ENCODE data around the gene UIMC1. TPM values are rescaled to one million over a fixed set of nuclear protein-coding genes. Genes with fewer than 3 reads are reported as not detected.
"Not testable (repeated sequence)": the region's sequence is repeated elsewhere in the genome, so short reads cannot be mapped to it uniquely, and the experiment has no call there.

Gene UIMC1
- total RNA-seq, 2 experiments from 2014 or later = 53.4 to 54.6 TPM

DNA sequence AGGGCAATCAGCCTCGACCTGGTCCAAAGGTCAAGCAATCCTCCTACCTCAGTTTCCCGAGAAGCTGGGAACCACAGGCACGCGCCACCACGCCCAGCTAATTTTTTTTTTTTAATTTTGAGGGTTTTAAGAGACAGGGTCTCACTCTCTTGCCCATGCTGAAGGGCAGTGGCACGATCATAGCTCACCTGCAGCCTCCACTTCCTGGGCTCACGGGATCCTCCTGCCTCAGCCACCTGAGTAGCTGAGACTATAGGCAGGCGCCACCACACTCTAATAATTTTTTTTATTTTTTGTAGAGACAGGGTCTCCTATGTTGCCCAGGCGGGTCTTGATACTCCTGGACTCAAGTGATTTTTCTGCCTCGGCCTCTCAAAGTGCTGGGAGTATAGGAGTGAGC lies 1.6 kb downstream of the UIMC1 start:
- peaks cover 32% of the 10 kb centered on the region for H3K4me1 Mint-ChIP-seq (ENCODE audit: low read depth)
- H3K36me3 Mint-ChIP-seq (ENCODE audit: low read depth) = peaks cover 2% of the 10 kb centered on the region
- no peak overlapping the region for H3K27ac Mint-ChIP-seq
- H3K27me3 Mint-ChIP-seq (ENCODE audit: low read depth) = no peaks in the 10 kb centered on the region
- intact Hi-C loops (cut with micrococcal nuclease) = loop anchor here (5.0 kb wide), 1 partner anchor 468 kb away; the partner anchor contains the start of gene RNF44
- H3K4me3 Mint-ChIP-seq = peak overlapping the region; percentile 93
- CTCF ChIA-PET = interaction anchor here (0.7 to 1.9 kb wide), 7 partner anchors 8 to 345 kb away, joined by 3 to 15 read pairs (median 4); partner anchors contain the start of gene ZNF346
- no peaks in the 10 kb centered on the region for H3K9me3 Mint-ChIP-seq
- no peak for DNase-seq

DNA sequence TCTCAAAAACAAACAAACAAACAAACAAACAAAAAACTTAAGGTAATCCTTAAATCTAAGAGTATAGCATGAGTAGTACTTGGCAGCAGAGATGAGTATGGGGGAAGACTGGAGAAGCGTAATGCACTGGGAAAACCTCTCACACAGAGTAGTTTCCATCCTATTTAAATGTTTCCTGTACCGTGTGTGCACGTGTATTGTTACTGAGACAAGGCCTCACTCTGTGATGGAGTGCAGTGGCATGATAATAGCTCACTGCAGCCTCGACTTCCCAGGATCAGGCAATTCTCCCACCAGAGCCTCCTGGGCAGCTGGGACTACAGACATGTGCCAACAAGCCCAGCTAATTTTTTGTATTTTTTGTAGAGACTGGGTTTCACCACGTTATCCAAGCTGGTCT lies 2.9 kb downstream of the UIMC1 start:
- intact Hi-C loops (cut with micrococcal nuclease) = no loop called here
- CTCF ChIA-PET = interaction anchor here (1.1 to 1.5 kb wide), 4 partner anchors 68 to 343 kb away, joined by 3 to 4 read pairs (median 4); no protein-coding TSS in a partner anchor
- peaks cover 37% of the 10 kb centered on the region for H3K4me1 Mint-ChIP-seq (ENCODE audit: low read depth)
- H3K36me3 Mint-ChIP-seq (ENCODE audit: low read depth) = peaks cover 5% of the 10 kb centered on the region
- no peak overlapping the region for H3K4me3 Mint-ChIP-seq
- no peak for DNase-seq
- H3K9me3 Mint-ChIP-seq = no peaks in the 10 kb centered on the region
- no peaks in the 10 kb centered on the region for H3K27me3 Mint-ChIP-seq (ENCODE audit: low read depth)
- H3K27ac Mint-ChIP-seq = no peak overlapping the region

DNA sequence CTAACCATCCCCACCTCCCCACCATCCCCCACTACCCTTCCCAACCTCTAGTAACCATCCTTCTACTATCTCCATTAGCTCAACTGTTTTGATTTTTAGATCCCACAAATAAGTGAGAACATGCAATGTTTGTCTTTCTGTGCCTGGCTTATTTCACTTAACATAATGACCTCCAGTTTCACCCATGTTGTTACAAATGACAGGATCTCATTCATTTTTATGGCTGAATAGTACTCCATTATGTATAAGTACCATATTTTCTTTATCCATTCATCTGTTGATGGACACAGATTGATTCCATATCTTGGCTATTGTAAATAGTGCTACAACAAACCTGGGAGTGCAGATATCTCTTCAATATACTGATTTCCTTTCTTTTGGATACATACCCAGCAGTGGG lies 7.1 kb downstream of the UIMC1 start:
- H3K4me1 Mint-ChIP-seq (ENCODE audit: low read depth) = peaks cover 50% of the 10 kb centered on the region
- H3K27ac Mint-ChIP-seq; H3K27me3 Mint-ChIP-seq (ENCODE audit: low read depth); DNase-seq; intact Hi-C loops (cut with micrococcal nuclease); H3K9me3 Mint-ChIP-seq; H3K4me3 Mint-ChIP-seq: not testable (repeated sequence)
- CTCF ChIA-PET = interaction anchor here (0.7 kb wide), 1 partner anchor 340 kb away, joined by 3 read pairs; no protein-coding TSS in a partner anchor
- H3K36me3 Mint-ChIP-seq (ENCODE audit: low read depth) = peaks cover 24% of the 10 kb centered on the region

- no peak overlapping the region for H3K4me3 Mint-ChIP-seq
- peaks cover 5% of the 10 kb centered on the region for H3K9me3 Mint-ChIP-seq
- H3K27me3 Mint-ChIP-seq (ENCODE audit: low read depth) = no peaks in the 10 kb centered on the region
- H3K27ac Mint-ChIP-seq = no peak overlapping the region
- DNase-seq = no peak
- peaks cover 45% of the 10 kb centered on the region for H3K4me1 Mint-ChIP-seq (ENCODE audit: low read depth)
- intact Hi-C loops (cut with micrococcal nuclease) = no loop called here
- CTCF ChIA-PET = interaction anchor here (0.7 kb wide), 1 partner anchor 340 kb away, joined by 3 read pairs; no protein-coding TSS in a partner anchor
- peaks cover 27% of the 10 kb centered on the region for H3K36me3 Mint-ChIP-seq (ENCODE audit: low read depth)
These were observed 7.8 kb downstream of the UIMC1 start for GRCh38 chr5:176998828-176999227.

DNA sequence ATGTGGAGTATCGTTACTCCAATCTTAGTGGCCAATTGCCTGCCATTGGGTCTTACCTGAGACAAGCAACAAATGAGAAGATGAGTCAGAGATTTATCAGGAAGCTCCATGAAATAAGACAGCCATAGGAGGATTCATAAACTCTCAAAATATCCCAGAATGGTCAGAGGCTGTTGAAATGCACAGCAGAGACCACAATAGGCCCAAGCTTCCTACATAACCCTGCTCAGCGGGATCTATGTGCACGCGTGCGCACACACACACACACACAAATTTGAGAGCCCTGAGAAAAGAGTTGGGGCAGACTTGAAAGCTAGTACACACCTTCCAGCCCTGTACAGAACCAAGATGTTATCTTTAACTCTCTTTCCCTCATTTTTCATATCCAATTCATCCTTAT lies 9.8 kb downstream of the UIMC1 start:
- intact Hi-C loops (cut with micrococcal nuclease) = no loop called here
- H3K36me3 Mint-ChIP-seq (ENCODE audit: low read depth) = peaks cover 27% of the 10 kb centered on the region
- no peak overlapping the region for H3K4me3 Mint-ChIP-seq
- CTCF ChIA-PET = no interaction called here
- peak overlapping the region; percentile 12 for H3K27ac Mint-ChIP-seq
- no peaks in the 10 kb centered on the region for H3K27me3 Mint-ChIP-seq (ENCODE audit: low read depth)
- DNase-seq = no peak
- peaks cover 38% of the 10 kb centered on the region for H3K4me1 Mint-ChIP-seq (ENCODE audit: low read depth)
- peaks cover 5% of the 10 kb centered on the region for H3K9me3 Mint-ChIP-seq

DNA sequence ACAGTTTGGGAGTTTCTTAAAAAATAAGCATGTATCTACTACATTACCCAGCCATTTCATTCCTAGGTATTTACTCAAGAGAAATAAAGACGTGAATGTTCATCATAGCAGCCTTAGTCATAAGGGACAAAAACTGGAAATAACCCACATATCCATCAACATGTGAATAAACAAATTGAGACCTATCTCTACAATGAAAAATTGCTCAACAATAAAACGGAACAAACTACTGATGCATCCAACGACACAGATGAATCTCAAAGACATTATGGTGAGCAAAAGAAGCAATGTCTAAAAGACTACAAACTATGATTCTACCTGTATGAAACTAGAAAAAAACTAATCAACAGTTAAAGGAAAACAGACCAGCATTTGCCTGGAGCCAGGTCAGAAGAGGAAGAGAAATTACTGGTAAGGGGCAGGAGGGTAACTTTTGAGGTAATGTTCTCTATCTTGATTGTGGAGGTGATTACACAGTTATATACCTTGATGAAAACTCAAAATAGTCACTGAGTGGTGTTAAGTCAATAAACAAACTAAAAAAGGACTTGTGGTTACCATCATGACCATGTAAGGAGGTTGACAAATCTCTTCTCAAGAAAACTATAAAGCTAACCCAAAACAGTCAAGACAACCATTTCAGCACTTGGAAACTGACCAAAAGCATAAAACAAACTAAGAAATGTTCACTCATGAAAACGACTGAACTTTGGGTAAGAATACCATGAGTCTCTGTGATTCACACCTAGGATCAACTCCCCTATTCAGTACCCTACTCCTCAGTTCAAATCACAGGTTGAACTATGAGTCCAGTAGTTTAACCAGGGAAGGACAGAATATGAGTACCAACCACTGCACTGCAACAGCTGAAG lies 10.4 kb downstream of the UIMC1 start:
- no peak overlapping the region for H3K4me3 Mint-ChIP-seq
- CTCF ChIA-PET = no interaction called here
- H3K36me3 Mint-ChIP-seq (ENCODE audit: low read depth) = peaks cover 25% of the 10 kb centered on the region
- H3K9me3 Mint-ChIP-seq = peaks cover 5% of the 10 kb centered on the region
- H3K27me3 Mint-ChIP-seq (ENCODE audit: low read depth) = no peaks in the 10 kb centered on the region
- peaks cover 37% of the 10 kb centered on the region for H3K4me1 Mint-ChIP-seq (ENCODE audit: low read depth)
- intact Hi-C loops (cut with micrococcal nuclease) = no loop called here
- no peak for DNase-seq
- H3K27ac Mint-ChIP-seq = peak overlapping the region; percentile 22

DNA sequence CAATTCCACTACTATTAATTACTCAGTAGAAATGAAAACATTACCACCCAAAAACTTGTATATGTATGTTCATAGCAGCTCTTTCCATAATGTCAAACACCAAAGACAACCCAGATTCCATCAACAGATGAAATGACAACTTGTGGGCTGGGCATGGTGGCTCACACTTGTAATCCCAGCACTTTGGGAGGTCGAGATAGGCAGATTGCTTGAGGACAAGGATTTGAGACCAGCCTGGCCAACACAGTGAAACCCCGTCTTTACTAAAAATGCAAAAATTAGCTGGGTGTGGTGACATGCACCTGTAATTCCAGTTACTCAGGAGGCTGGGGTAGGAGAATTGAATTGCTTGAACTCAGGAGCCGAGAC lies 11.5 kb downstream of the UIMC1 start:
- Mint-ChIP-seq H3K4me3 (no peak overlapping the region), H3K36me3 (ENCODE audit: low read depth) (peaks cover 25% of the 10 kb centered on the region), H3K27me3 (ENCODE audit: low read depth) (no peaks in the 10 kb centered on the region), H3K4me1 (ENCODE audit: low read depth) (peaks cover 37% of the 10 kb centered on the region), H3K9me3 (peaks cover 5% of the 10 kb centered on the region), H3K27ac (peak overlapping the region; percentile 43)
- DNase-seq = no peak
- intact Hi-C loops (cut with micrococcal nuclease) = no loop called here
- CTCF ChIA-PET = no interaction called here

GRCh38 chr5:176994460-176995121 lies 12.0 kb downstream of the UIMC1 start:
- Mint-ChIP-seq H3K4me3 (no peak overlapping the region), H3K36me3 (ENCODE audit: low read depth) (peaks cover 25% of the 10 kb centered on the region), H3K27ac (peak overlapping the region; percentile 43), H3K9me3 (peaks cover 5% of the 10 kb centered on the region), H3K27me3 (ENCODE audit: low read depth) (no peaks in the 10 kb centered on the region), H3K4me1 (ENCODE audit: low read depth) (peaks cover 38% of the 10 kb centered on the region)
- DNase-seq = no peak
- intact Hi-C loops (cut with micrococcal nuclease) = no loop called here
- CTCF ChIA-PET = no interaction called here

DNA sequence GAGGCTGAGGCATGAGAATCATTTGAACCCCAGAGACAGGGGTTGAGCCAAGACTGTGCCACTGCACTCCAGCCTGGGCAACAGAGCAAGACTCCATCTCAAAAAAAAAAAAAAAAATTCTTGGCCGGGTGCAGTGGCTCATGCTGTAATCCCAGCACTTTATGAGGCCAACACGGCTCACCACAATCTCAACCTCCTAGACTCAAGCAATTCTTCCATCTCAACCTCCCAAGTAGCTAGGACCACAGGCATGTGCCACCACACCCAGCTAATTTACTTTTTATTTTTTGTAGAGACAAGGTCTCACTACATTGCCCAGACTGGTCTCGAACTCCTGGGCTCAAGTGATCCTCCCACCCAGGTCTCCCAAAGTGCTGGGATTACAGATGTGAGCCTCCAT lies 13.5 kb downstream of the UIMC1 start:
- peaks cover 23% of the 10 kb centered on the region for H3K36me3 Mint-ChIP-seq (ENCODE audit: low read depth)
- H3K27ac Mint-ChIP-seq; intact Hi-C loops (cut with micrococcal nuclease); H3K9me3 Mint-ChIP-seq; H3K4me3 Mint-ChIP-seq; DNase-seq; H3K27me3 Mint-ChIP-seq (ENCODE audit: low read depth); CTCF ChIA-PET: not testable (repeated sequence)
- peaks cover 37% of the 10 kb centered on the region for H3K4me1 Mint-ChIP-seq (ENCODE audit: low read depth)

- intact Hi-C loops (cut with micrococcal nuclease) = no loop called here
These were observed 19.0 kb downstream of the UIMC1 start for GRCh38 chr5:176987583-176987982.

DNA sequence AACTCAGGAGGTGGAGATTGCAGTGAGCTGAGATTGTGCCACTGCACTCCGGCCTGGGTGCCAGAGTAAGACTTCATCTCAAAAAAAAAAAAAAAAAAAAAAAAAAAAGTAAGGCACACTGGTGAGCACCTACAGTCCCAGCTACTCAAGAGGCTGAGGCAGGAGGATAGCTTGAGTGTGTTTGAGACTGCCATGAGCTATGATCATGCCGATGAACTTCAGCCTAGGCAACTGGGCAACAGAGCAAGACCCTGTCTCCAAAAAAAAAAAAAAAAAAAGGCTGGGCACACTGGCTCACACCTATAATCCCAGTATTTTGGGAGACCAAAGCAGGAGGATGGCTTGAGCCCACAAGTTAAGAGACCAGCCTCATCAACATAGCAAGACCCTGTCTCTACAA lies 20.3 kb downstream of the UIMC1 start:
- no peak overlapping the region for H3K27ac Mint-ChIP-seq
- peaks cover 9% of the 10 kb centered on the region for H3K36me3 Mint-ChIP-seq (ENCODE audit: low read depth)

More at GRCh38 chr5:176987583-176987982, 19.0 kb downstream of the UIMC1 start:
- CTCF ChIA-PET = no interaction called here
- Mint-ChIP-seq H3K4me3 (no peak overlapping the region), H3K4me1 (ENCODE audit: low read depth) (peaks cover 31% of the 10 kb centered on the region), H3K27ac (no peak overlapping the region), H3K36me3 (ENCODE audit: low read depth) (peaks cover 7% of the 10 kb centered on the region), H3K9me3 (no peaks in the 10 kb centered on the region), H3K27me3 (ENCODE audit: low read depth) (no peaks in the 10 kb centered on the region)
- no peak for DNase-seq

DNA sequence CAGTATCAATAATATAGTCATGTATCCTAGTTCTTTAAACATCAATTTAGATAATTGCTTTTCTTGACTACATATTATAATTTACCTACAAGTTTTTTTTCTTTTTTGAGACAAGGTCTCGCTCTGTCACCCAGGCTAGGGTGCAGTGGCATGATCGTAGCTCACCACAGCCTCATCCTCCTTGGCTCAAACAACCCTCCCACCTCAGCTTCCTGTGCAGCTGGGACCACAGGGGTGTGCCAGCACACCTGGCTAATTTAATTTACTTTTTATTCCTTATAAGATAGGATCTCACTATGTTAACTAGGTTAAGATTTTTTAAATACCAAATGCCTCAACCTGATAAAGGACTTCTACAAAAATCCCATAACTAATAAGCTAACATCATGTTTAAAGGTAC lies 21.1 kb downstream of the UIMC1 start:
- Mint-ChIP-seq H3K9me3 (no peaks in the 10 kb centered on the region), H3K4me3 (no peak overlapping the region), H3K36me3 (ENCODE audit: low read depth) (peaks cover 11% of the 10 kb centered on the region), H3K27ac (no peak overlapping the region), H3K4me1 (ENCODE audit: low read depth) (peaks cover 28% of the 10 kb centered on the region), H3K27me3 (ENCODE audit: low read depth) (no peaks in the 10 kb centered on the region)
- intact Hi-C loops (cut with micrococcal nuclease) = no loop called here
- CTCF ChIA-PET = interaction anchor here (1.5 kb wide), 1 partner anchor 325 kb away, joined by 5 read pairs; no protein-coding TSS in a partner anchor
- peak; percentile 28 for DNase-seq

More for the DNA sequence above, 20.3 kb downstream of the UIMC1 start:
- intact Hi-C loops (cut with micrococcal nuclease) = no loop called here
- H3K4me3 Mint-ChIP-seq = no peak overlapping the region
- H3K27me3 Mint-ChIP-seq (ENCODE audit: low read depth) = no peaks in the 10 kb centered on the region
- DNase-seq = no peak
- CTCF ChIA-PET = interaction anchor here (1.5 kb wide), 1 partner anchor 326 kb away, joined by 5 read pairs; no protein-coding TSS in a partner anchor
- H3K4me1 Mint-ChIP-seq (ENCODE audit: low read depth) = peaks cover 30% of the 10 kb centered on the region
- H3K9me3 Mint-ChIP-seq = no peaks in the 10 kb centered on the region

Measured in activated naive CD4-positive, alpha-beta T cell treated with anti-CD3 and anti-CD28 coated beads for 36 hours (primary cell).